Neuronal stem cell (in vitro differentiated cells): Measurements from ENCODE around the gene TMEM138.

Source experiments
- DNase-seq: peaks from one replicate; pipeline ENCODE4 v3.0.0-alpha.2; 2013; ENCODE audit warnings: low spot score
- H2AFZ ChIP-seq: one replicate; pipeline ENCODE4 v1.6.1; 2013; ENCODE audit warnings: mild to moderate bottlenecking, low read length, inconsistent platforms
- H2AK5ac ChIP-seq: 2 replicates; pipeline ENCODE4 v1.6.1; 2013; ENCODE audit warnings: low read depth, mild to moderate bottlenecking, inconsistent platforms, low read length, moderate library complexity, mixed read lengths
- H2BK120ac ChIP-seq: 2 replicates; pipeline ENCODE4 v1.6.1; 2013; ENCODE audit warnings: low read depth, mild to moderate bottlenecking, inconsistent platforms, low read length, moderate library complexity, mixed read lengths
- H2BK12ac ChIP-seq: one replicate; pipeline ENCODE4 v1.6.1; 2013; ENCODE audit warnings: low read length, inconsistent platforms
- H2BK15ac ChIP-seq: 2 replicates; pipeline ENCODE4 v1.6.1; 2013; ENCODE audit warnings: mild to moderate bottlenecking, low read length, inconsistent platforms, mixed read lengths
- H2BK5ac ChIP-seq: one replicate; pipeline ENCODE4 v1.6.1; 2013; ENCODE audit warnings: inconsistent platforms, mild to moderate bottlenecking, low read length, moderate library complexity
- H3K14ac ChIP-seq: one replicate; pipeline ENCODE4 v1.6.1; 2013; ENCODE audit warnings: low read length, inconsistent platforms
- H3K18ac ChIP-seq: 2 replicates; pipeline ENCODE4 v1.6.1; 2013; ENCODE audit warnings: low read length, inconsistent platforms
- H3K23ac ChIP-seq: 2 replicates; pipeline ENCODE4 v1.6.1; 2013; ENCODE audit warnings: low read depth, mild to moderate bottlenecking, mixed read lengths, low read length, inconsistent platforms; ENCODE audit not compliant: poor library complexity
- H3K27ac ChIP-seq: replicated peaks from 3 replicates; pipeline ENCODE4 v1.5.1; 2013; ENCODE audit warnings: low read length, inconsistent platforms
- H3K27me3 ChIP-seq, 3 experiments: 2 replicates each; pipeline ENCODE4 v1.6.1; 2013; ENCODE audit warnings: low read length in 3 of 3, mild to moderate bottlenecking in 2 of 3, inconsistent platforms in 1 of 3, low read depth in 1 of 3, mixed read lengths in 1 of 3, moderate library complexity in 1 of 3; ENCODE audit not compliant: control insufficient read depth in 3 of 3, insufficient read depth in 3 of 3
- H3K36me3 ChIP-seq, 2 donors: replicated peaks in 1 of 2; 2 replicates each; pipeline ENCODE4 v1.6.1; 2013; ENCODE audit warnings: low read length in 2 of 2; ENCODE audit not compliant: control insufficient read depth in 2 of 2, insufficient read depth in 2 of 2
- H3K4ac ChIP-seq: 2 replicates; pipeline ENCODE4 v1.6.1; 2013; ENCODE audit warnings: inconsistent platforms, mild to moderate bottlenecking, low read length, moderate library complexity
- H3K4me1 ChIP-seq, 2 donors: 1 replicate in 1 of 2; 2 replicates in 1 of 2; pipeline ENCODE4 v1.6.1; 2013; ENCODE audit warnings: low read length in 2 of 2, low read depth in 1 of 2; ENCODE audit not compliant: control insufficient read depth in 2 of 2, insufficient read depth in 1 of 2
- H3K4me2 ChIP-seq: one replicate; pipeline ENCODE4 v1.6.1; 2013; ENCODE audit warnings: mild to moderate bottlenecking, low read length, inconsistent platforms; ENCODE audit not compliant: insufficient read depth, poor library complexity, severe bottlenecking
- H3K4me3 ChIP-seq, 2 donors: 2 replicates each; pipeline ENCODE4 v1.5.1; 2013; ENCODE audit warnings: low read length in 2 of 2, mild to moderate bottlenecking in 2 of 2, inconsistent platforms in 1 of 2, moderate library complexity in 1 of 2
- H3K79me1 ChIP-seq: one replicate; pipeline ENCODE4 v1.6.1; 2013; ENCODE audit warnings: low read depth, mild to moderate bottlenecking, inconsistent platforms, low read length, moderate library complexity
- H3K9ac ChIP-seq: one replicate; pipeline ENCODE4 v1.6.1; 2013; ENCODE audit warnings: mild to moderate bottlenecking, low read depth, low read length, inconsistent platforms; ENCODE audit not compliant: poor library complexity
- H3K9me3 ChIP-seq, 2 donors: replicated peaks in 1 of 2; 2 replicates each; pipeline versions ENCODE3 to v1.6.1; 2013; ENCODE audit warnings: low read length in 2 of 2, mild to moderate bottlenecking in 2 of 2, inconsistent platforms in 1 of 2, low read depth in 1 of 2, mixed read lengths in 1 of 2, moderate library complexity in 1 of 2; ENCODE audit not compliant: control insufficient read depth in 2 of 2, insufficient read depth in 1 of 2
- H4K8ac ChIP-seq: one replicate; pipeline ENCODE4 v1.6.1; 2013; ENCODE audit warnings: low read depth, mild to moderate bottlenecking, inconsistent platforms, low read length, moderate library complexity
- H4K91ac ChIP-seq: one replicate; pipeline ENCODE4 v1.6.1; 2013; ENCODE audit warnings: low read length, low read depth, mild to moderate bottlenecking, inconsistent platforms; ENCODE audit not compliant: poor library complexity
- WGBS, 2 donors: extraction: QIAGEN DNeasy Blood & Tissue Kit; methylation state at CpG; one replicate each; pipeline ENCODE4 v1.1.7; 2013; ENCODE audit warnings: missing lambda C conversion rate in 2 of 2, mixed read lengths in 1 of 2; ENCODE audit not compliant: insufficient read length in 2 of 2, insufficient replicate concordance in 1 of 2; ENCODE audit errors: extremely low coverage in 2 of 2; 5-methylcytosine and 5-hydroxymethylcytosine counted together

Gene TMEM138

GRCh38 chr11:61335355-61335710 is 26.8 kb upstream of the TMEM138 start:
- H2BK12ac ChIP-seq = no peak overlapping the region
- H2BK120ac ChIP-seq = no peak overlapping the region
- H2BK15ac ChIP-seq = no peak overlapping the region
- no peak overlapping the region for H3K14ac ChIP-seq
- H3K36me3 ChIP-seq = peaks cover 2 to 31% of the 10 kb centered on the region in 2 donors
- no peak overlapping the region for H4K91ac ChIP-seq
- no peaks in the 10 kb centered on the region for H3K9me3 ChIP-seq
- no peaks in the 10 kb centered on the region for H3K27me3 ChIP-seq
- no peak overlapping the region for H4K8ac ChIP-seq
- WGBS, 2 donors = no CpG with 5 or more reads among the region's 1 CpG
- H3K79me1 ChIP-seq = peaks cover 10% of the 10 kb centered on the region
- DNase-seq = no peak
- no peak overlapping the region for H3K27ac ChIP-seq
- H3K4ac ChIP-seq = no peak overlapping the region
- no peak overlapping the region for H2AK5ac ChIP-seq
- peaks cover 11 to 37% of the 10 kb centered on the region in 2 donors for H3K4me1 ChIP-seq
- no peak overlapping the region for H3K4me3 ChIP-seq
- H2BK5ac ChIP-seq = no peak overlapping the region
- no peak overlapping the region for H3K23ac ChIP-seq
- no peak overlapping the region for H3K4me2 ChIP-seq
- peak overlapping the region; percentile 72 for H2AFZ ChIP-seq
- no peak overlapping the region for H3K9ac ChIP-seq
- H3K18ac ChIP-seq = no peak overlapping the region

- no peak overlapping the region for H3K9ac ChIP-seq
- H3K27ac ChIP-seq = no peak overlapping the region
- no peaks in the 10 kb centered on the region for H3K9me3 ChIP-seq
- H2AK5ac ChIP-seq = peak overlapping the region; percentile 54
- peak overlapping the region; percentile 34 for H4K91ac ChIP-seq
- peak overlapping the region; percentile 90 for H3K18ac ChIP-seq
- H2BK12ac ChIP-seq = peak overlapping the region; percentile 68
- H3K4ac ChIP-seq = peak overlapping the region; percentile 43
- H4K8ac ChIP-seq = peak overlapping the region; percentile 92
- no peak overlapping the region for H3K14ac ChIP-seq
- H2BK15ac ChIP-seq = peak overlapping the region; percentile 86
- no peaks in the 10 kb centered on the region for H3K27me3 ChIP-seq
- H2BK5ac ChIP-seq = peak overlapping the region; percentile 77
- no peak overlapping the region for H3K4me2 ChIP-seq
- H3K23ac ChIP-seq = peak overlapping the region; percentile 8
- H3K4me3 ChIP-seq = no peak overlapping the region
- H3K36me3 ChIP-seq = peaks cover 2 to 22% of the 10 kb centered on the region in 2 donors
- H2AFZ ChIP-seq = peak overlapping the region; percentile 73
- peaks cover 10% of the 10 kb centered on the region for H3K79me1 ChIP-seq
- peak; percentile 69 for DNase-seq
- H2BK120ac ChIP-seq = peak overlapping the region; percentile 62
- peaks cover 11 to 36% of the 10 kb centered on the region in 2 donors for H3K4me1 ChIP-seq
- WGBS, 2 donors = no CpG with 5 or more reads among the region's 8 CpGs
Measured at GRCh38 chr11:61336171-61336935, 25.8 kb upstream of the TMEM138 start.

- Histone ChIP-seq H3K9ac (no peak overlapping the region), H3K14ac (no peak overlapping the region), H3K18ac (no peak overlapping the region), H4K91ac (no peak overlapping the region), H2AFZ (no peak overlapping the region), H3K36me3 (peaks cover 6 to 33% of the 10 kb centered on the region in 2 donors), H3K27me3 (no peaks in the 10 kb centered on the region), H3K79me1 (peaks cover 3% of the 10 kb centered on the region), H2BK5ac (no peak overlapping the region), H3K9me3 (no peaks in the 10 kb centered on the region), H3K27ac (no peak overlapping the region), H4K8ac (no peak overlapping the region), H3K4me3 (no peak overlapping the region), H3K4me2 (no peak overlapping the region), H2BK120ac (no peak overlapping the region), H2BK15ac (no peak overlapping the region), H2BK12ac (no peak overlapping the region), H3K23ac (peak overlapping the region; percentile 44), H3K4ac (no peak overlapping the region), H2AK5ac (no peak overlapping the region), H3K4me1 (peaks cover 6 to 32% of the 10 kb centered on the region in 2 donors)
- DNase-seq = no peak
- WGBS, 2 donors = no CpG with 5 or more reads among the region's 15 CpGs
Measured at GRCh38 chr11:61337706-61338470, 24.3 kb upstream of the TMEM138 start.
